Muscle of leg (tissue), 11 donors: ENCODE measurements around the gene DGKI. TPM values are rescaled to one million over a fixed set of nuclear protein-coding genes. Genes with fewer than 3 reads are reported as not detected.
A peak's percentile ranks its signal among the peaks of the same experiment; 100 is the strongest.

ENCODE experiments used
- DNase-seq: peaks from one replicate; pipeline ENCODE4 v3.0.0; 2013
- H3K27ac ChIP-seq: one replicate; pipeline ENCODE4 v1.5.1; 2013; ENCODE audit warnings: mild to moderate bottlenecking, low read length, control low read depth
- H3K27me3 ChIP-seq: one replicate; pipeline ENCODE4 v1.6.1; 2013; ENCODE audit warnings: low read length; ENCODE audit not compliant: control insufficient read depth, insufficient read depth
- H3K36me3 ChIP-seq: one replicate; pipeline ENCODE4 v1.6.1; 2013; ENCODE audit warnings: low read length; ENCODE audit not compliant: control insufficient read depth, insufficient read depth
- H3K4me1 ChIP-seq: one replicate; pipeline ENCODE4 v1.6.1; 2013; ENCODE audit warnings: low read length; ENCODE audit not compliant: control insufficient read depth, insufficient read depth
- H3K4me3 ChIP-seq: one replicate; pipeline ENCODE4 v1.5.1; 2013; ENCODE audit warnings: low read length, control low read depth
- H3K9me3 ChIP-seq: replicated peaks from 2 replicates; pipeline ENCODE4 v1.6.1; 2013; ENCODE audit warnings: low read depth, low read length; ENCODE audit not compliant: control insufficient read depth
- WGBS: methylation state at CpG from one replicate; pipeline ENCODE4 v1.1.5; 2013; ENCODE audit warnings: missing lambda C conversion rate; ENCODE audit not compliant: insufficient coverage; 5-methylcytosine and 5-hydroxymethylcytosine counted together
- polyA plus RNA-seq, 8 donors: library from polyadenylated mRNA; unstranded; fragments of 120-200 nt; gene quantifications; one replicate each; pipeline versions ENCODE4 v1.2.1 to v1.2.3, GENCODE V29; 2013; ENCODE audit warnings: inconsistent platforms in 1 of 8, low replicate concordance in 1 of 8; ENCODE audit not compliant: insufficient read length in 8 of 8, insufficient read depth in 1 of 8
- total RNA-seq: library from RNA; stranded (reverse); fragments of 120-200 nt; gene quantifications from one replicate; pipeline ENCODE4 v1.2.4, GENCODE V29; 2013

Gene DGKI
- total and polyA plus RNA-seq, 9 donors = 0.52 to 1.4 (median 0.70) TPM

GRCh38 chr7:137647905-137648565, 198.7 kb downstream of the DGKI start:
- no peak overlapping the region for H3K27ac ChIP-seq
- no CpG with 5 or more reads among the region's 3 CpGs for WGBS
- no peaks in the 10 kb centered on the region for H3K27me3 ChIP-seq
- H3K9me3 ChIP-seq = no peaks in the 10 kb centered on the region
- no peaks in the 10 kb centered on the region for H3K4me1 ChIP-seq
- H3K36me3 ChIP-seq = no peaks in the 10 kb centered on the region
- DNase-seq = no peak
- H3K4me3 ChIP-seq = no peak overlapping the region

- no peak overlapping the region for H3K4me3 ChIP-seq
- no peaks in the 10 kb centered on the region for H3K27me3 ChIP-seq
- no peak for DNase-seq
- H3K36me3 ChIP-seq = no peaks in the 10 kb centered on the region
- H3K27ac ChIP-seq = no peak overlapping the region
- WGBS = no CpG with 5 or more reads among the region's 2 CpGs
- H3K9me3 ChIP-seq = no peaks in the 10 kb centered on the region
- H3K4me1 ChIP-seq = no peaks in the 10 kb centered on the region
These were observed 204.3 kb downstream of the DGKI start for GRCh38 chr7:137642472-137642871.

GRCh38 chr7:137642031-137642430, 204.7 kb downstream of the DGKI start:
- no peak for DNase-seq
- no peaks in the 10 kb centered on the region for H3K4me1 ChIP-seq

GRCh38 chr7:137636376-137636775, 210.4 kb downstream of the DGKI start:
- Histone ChIP-seq H3K27ac (no peak overlapping the region), H3K4me1 (no peaks in the 10 kb centered on the region), H3K4me3 (no peak overlapping the region), H3K27me3 (no peaks in the 10 kb centered on the region), H3K9me3 (no peaks in the 10 kb centered on the region), H3K36me3 (no peaks in the 10 kb centered on the region)
- WGBS = no CpG with 5 or more reads among the region's 2 CpGs
- DNase-seq = no peak

More at GRCh38 chr7:137642031-137642430, 204.7 kb downstream of the DGKI start:
- H3K4me3 ChIP-seq = no peak overlapping the region
- no peaks in the 10 kb centered on the region for H3K36me3 ChIP-seq
- no peaks in the 10 kb centered on the region for H3K27me3 ChIP-seq
- H3K9me3 ChIP-seq = no peaks in the 10 kb centered on the region
- H3K27ac ChIP-seq = no peak overlapping the region

- no peaks in the 10 kb centered on the region for H3K36me3 ChIP-seq
- WGBS = 90% methylated on average over 4 of the region's 6 CpGs
- DNase-seq = no peak
- H3K4me3 ChIP-seq = no peak overlapping the region
- H3K27me3 ChIP-seq = no peaks in the 10 kb centered on the region
- no peaks in the 10 kb centered on the region for H3K4me1 ChIP-seq
- no peaks in the 10 kb centered on the region for H3K9me3 ChIP-seq
- H3K27ac ChIP-seq = no peak overlapping the region
These were observed 210.9 kb downstream of the DGKI start for GRCh38 chr7:137635874-137636273.

GRCh38 chr7:137635132-137635531, 211.6 kb downstream of the DGKI start:
- Histone ChIP-seq H3K9me3 (no peaks in the 10 kb centered on the region), H3K4me3 (no peak overlapping the region), H3K27ac (no peak overlapping the region), H3K4me1 (no peaks in the 10 kb centered on the region), H3K27me3 (no peaks in the 10 kb centered on the region), H3K36me3 (no peaks in the 10 kb centered on the region)
- 100% methylated on average over 1 of the region's 3 CpGs for WGBS
- no peak for DNase-seq

- no peaks in the 10 kb centered on the region for H3K36me3 ChIP-seq
- no peak overlapping the region for H3K27ac ChIP-seq
- DNase-seq = no peak
- H3K27me3 ChIP-seq = no peaks in the 10 kb centered on the region
- H3K4me3 ChIP-seq = no peak overlapping the region
- H3K4me1 ChIP-seq = no peaks in the 10 kb centered on the region
- WGBS = no CpG with 5 or more reads among the region's 1 CpG
- no peaks in the 10 kb centered on the region for H3K9me3 ChIP-seq
These were observed 212.4 kb downstream of the DGKI start for GRCh38 chr7:137634356-137634755.

- Histone ChIP-seq H3K36me3 (no peaks in the 10 kb centered on the region), H3K27me3 (no peaks in the 10 kb centered on the region), H3K9me3 (no peaks in the 10 kb centered on the region), H3K4me1 (no peaks in the 10 kb centered on the region), H3K4me3 (no peak overlapping the region), H3K27ac (no peak overlapping the region)
- DNase-seq = no peak
- WGBS = no CpG with 5 or more reads among the region's 5 CpGs
These were observed 213.6 kb downstream of the DGKI start for GRCh38 chr7:137633133-137633532.

GRCh38 chr7:137628216-137628615, 218.6 kb downstream of the DGKI start:
- no peak for DNase-seq
- H3K36me3 ChIP-seq = no peaks in the 10 kb centered on the region
- no peaks in the 10 kb centered on the region for H3K4me1 ChIP-seq
- H3K9me3 ChIP-seq = no peaks in the 10 kb centered on the region
- WGBS = 89% methylated on average over 1 of the region's 3 CpGs
- H3K27ac ChIP-seq = no peak overlapping the region
- no peak overlapping the region for H3K4me3 ChIP-seq
- H3K27me3 ChIP-seq = no peaks in the 10 kb centered on the region

GRCh38 chr7:137626469-137627067, 220.2 kb downstream of the DGKI start:
- Histone ChIP-seq H3K4me1 (no peaks in the 10 kb centered on the region), H3K27ac (no peak overlapping the region), H3K27me3 (no peaks in the 10 kb centered on the region), H3K4me3 (no peak overlapping the region), H3K9me3 (no peaks in the 10 kb centered on the region), H3K36me3 (no peaks in the 10 kb centered on the region)
- peak; percentile 50 for DNase-seq
- WGBS = 13% methylated on average over 6 of the region's 8 CpGs
